GM19099 (cell line): Measurements from ENCODE around the gene SYT5.

Source experiments
- POLR2A ChIP-seq: IDR thresholded peaks from 3 replicates; pipeline ENCODE4 v1.6.1; 2011; ENCODE audit warnings: low read depth; ENCODE audit not compliant: insufficient read length; ENCODE audit errors: extremely low read depth

The SYT5 gene

DNA sequence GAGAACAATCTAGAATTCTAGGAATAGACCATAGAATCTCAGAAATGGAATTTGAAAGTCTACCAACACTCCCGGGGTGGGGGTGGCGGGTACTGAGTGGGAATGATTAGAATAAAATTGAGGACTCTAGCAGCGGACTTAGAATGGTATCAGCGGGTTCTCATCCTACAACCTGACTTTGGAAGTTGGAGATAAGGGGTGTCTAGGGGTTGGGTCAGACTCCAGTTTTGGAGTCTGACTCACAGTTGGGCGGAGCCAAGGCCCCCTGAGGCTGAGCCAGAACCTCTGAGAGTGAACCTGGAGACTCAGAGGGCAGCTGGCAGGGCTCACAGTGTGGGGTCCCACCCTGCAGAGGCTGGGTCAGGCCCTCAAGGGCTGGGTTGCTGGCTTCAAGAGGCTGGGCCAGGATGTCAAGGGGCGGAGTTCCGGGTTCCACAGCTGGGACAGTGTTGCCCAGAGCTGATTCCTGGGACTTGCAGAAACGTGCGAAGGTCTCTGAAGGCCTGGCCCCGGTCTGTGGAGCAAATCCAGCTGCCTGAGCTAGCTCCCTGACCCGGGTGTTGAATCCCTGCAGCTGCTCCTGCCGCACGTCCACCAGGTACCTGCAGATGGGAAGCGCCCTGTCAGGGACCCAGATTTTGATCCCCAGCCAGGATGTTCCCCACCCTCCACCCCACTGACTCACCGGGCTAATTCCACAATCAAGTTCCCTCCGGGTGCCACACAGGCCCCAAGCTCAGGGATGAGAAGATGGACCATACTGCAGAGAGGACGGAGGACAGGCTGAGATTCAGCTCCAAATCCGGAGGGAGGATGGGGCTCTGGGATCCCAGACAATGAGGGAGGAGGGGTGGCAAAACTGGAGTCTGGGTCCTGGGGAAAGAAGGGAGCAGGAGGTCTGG is 21.0 kb downstream of the SYT5 start:
- no peak for TF ChIP-seq POLR2A

DNA sequence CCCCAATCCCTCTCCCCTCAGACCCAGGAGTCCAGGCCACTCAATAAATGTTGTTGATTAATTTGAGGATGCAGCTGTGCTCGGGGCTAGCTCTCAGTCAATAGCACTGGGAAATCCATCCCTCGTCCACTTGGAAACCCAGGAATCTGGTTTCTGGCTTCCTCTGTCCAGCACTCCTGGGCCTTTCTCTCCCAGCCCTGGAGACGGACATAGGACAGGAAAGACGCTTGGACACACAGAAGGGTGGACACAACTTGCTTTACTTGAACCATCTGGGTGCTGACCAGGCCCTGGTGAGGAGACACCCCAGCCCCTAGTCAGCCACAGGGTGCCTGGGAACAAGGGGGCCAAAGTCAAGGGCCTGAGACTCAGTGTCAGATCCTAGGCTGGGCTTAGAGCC is 21.7 kb downstream of the SYT5 start:
- no peak for TF ChIP-seq POLR2A

DNA sequence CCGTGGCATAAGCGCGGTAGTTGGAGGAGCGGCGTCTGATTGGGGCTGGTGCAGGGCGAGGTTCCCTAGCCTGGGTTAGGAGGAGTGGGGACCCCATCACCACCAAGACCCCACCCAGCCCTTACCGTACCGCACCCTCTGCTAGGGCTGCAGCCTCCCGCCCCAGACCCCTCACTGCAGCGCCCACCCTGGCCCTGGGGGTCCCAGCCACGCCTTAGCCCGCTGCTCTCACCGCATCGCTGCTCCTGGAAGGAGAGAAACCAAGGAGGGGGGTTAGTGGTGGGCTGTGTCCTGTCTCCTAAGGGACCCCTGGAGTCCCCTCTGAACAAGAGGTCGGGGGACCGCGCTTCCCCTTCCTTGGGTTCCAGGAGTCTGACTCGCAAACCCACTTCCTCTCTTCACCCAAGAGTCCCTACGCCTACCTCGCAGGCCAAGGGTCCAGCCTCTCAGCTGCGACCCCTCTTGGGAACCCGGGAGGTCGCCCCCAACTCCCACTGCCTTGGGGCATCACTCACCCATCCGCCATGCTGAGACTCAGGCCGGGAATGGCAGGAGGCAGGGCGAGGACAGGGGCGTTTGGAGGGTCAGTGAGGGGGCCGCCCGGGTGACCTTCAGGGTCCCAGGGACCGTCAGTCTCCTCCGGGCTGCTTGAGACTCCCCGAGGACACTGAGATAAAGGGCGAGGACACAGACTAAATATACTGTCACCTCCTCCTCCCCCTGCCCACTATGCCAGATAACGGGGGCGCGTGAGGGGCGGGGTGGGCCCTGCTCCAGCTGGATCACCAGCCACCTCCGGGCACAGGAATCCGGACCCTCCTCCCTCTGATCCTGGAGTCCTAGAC is 22.8 kb downstream of the SYT5 start, which contains the start of gene TNNI3:
TSS of gene TNNI3 (minus strand) at position 669 of the 845 bp plus-strand sequence. CDS start at position 526, 143 bp downstream.
- TF ChIP-seq POLR2A = no peak

DNA sequence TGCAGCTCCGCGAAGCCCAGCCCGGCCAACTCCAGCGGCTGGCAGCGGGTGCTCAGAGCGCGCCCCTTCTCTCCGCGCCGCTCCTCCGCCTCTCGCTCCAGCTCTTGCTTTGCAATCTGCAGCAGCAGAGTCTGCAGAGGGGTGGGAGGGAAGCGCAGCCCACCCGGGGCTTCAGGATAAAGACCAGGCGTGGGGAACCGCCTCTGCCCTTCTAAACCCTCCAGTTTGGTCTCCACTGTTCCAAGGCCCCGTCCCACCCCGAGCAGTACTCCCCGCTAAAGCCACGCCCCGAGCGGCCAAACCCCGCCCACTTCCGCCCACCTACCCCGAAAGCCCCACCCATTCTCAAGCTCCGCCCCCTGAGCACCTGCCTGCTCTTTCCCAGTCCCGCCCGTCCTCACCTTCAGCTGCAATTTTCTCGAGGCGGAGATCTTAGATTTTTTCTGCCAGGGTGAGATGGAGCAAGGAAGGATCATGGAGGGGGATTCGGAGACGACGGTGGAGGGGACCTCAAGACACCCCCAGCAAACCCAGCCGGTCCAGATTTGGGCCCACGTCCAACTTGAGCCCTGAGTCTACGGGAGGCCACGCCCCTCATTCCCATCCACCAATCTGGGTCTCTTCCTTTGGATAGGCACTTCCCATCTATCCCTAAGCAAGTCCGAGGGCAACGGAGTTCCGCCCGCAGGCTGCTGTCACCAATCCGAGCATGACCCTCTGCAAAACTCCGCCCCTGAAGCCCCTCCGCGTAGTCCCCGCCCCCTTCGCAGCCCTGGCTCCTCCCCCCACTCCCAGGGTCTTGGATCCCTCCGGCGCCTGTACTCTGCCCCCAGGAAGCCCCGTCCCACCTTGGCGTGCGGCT is 23.7 kb downstream of the SYT5 start:
- no peak for TF ChIP-seq POLR2A

DNA sequence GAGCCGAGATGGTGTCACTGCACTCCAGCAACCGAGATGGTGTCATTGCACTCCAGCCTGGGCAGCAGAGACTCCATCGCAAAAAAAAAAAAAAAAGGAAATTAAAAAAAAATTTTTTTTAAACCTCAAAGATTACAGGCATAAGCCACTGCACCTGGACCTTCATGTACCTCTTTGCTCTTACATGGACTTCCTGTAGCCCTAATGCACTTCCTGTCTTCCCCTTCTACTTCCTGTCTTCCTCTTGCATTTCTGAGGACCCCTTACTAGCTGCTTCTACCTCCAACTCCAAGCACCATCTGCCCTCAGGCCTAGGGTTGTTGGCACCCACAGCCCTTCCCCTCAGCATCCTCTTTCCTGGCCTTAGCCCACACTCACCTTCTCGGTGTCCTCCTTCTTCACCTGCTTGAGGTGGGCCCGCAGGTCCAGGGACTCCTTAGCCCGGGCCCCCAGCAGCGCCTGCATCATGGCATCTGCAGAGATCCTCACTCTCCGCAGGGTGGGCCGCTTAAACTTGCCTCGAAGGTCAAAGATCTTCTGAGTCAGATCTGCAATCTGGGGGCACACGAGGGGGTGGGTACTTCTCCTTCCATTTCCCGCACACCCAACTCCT is 26.3 kb downstream of the SYT5 start:
- no peak for TF ChIP-seq POLR2A

DNA sequence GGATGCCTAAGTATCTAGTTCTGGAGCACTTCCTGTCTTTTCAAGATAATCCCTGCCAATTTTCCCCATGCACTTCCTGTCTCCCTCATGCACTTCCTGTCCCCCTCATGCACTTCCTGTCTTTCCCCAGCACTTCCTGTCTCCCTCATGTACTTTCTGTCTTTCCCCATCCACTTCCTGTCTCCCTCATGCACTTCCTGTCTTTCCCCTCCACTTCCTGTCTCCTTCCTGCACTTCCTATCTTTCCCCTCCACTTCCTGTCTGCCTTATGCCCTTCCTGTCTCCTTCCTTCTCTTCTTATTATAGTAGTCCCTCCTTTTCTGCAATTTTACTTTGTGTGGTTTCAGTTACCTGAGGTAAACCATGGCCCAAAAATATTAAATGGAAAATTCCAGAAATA is 28.1 kb downstream of the SYT5 start:
- no peak for TF ChIP-seq POLR2A

DNA sequence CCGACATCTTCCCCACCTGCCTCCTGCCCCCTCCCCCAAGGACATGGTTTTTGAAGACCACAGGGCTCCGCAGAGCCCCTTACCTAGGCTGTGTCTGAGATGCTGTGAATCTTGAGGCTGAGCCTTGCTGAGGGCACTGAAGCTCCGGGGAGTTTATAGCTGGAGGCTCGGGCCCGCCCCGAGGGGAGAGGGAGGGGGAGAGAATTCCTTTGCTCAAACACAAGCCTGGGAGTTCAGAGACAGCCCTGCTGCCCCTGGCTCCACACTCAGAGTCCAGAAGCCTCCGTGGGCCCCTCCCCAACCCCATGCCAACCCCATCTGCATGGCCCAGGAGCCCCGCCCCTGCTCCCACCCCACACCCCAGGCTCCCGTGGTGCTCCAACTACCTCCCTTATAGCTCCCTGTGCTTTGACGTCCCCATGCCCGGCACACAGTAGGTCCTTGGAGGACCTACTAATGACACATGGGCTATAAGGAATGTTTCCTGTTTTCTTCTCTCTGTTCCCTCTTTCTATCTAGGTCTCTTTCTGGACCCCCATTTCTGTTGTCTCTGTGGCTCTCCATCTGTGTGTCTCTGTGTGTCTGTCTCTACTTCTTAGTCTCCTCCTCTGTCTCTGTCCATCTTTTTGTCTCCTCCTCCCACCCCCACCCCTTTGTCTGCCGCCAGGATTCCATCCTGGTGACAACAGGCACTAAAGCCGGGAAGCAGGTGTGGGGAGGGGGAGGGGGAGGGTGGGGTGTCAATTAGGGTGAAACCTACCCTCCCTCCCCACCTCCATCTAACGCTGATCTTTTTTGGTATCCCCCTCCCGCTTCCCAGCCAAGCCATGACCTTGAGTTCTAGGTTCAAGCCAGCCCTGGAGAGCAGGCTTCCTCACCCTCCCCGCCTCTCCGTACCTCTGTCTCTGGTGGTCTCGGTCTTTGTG is 30.7 kb downstream of the SYT5 start, which contains the start of gene TNNT1:
TSS of gene TNNT1 (minus strand) at position 129 of the 926 bp plus-strand sequence. CDS start 2,049 bp downstream, outside the sequence.
- TF ChIP-seq POLR2A = no peak

DNA sequence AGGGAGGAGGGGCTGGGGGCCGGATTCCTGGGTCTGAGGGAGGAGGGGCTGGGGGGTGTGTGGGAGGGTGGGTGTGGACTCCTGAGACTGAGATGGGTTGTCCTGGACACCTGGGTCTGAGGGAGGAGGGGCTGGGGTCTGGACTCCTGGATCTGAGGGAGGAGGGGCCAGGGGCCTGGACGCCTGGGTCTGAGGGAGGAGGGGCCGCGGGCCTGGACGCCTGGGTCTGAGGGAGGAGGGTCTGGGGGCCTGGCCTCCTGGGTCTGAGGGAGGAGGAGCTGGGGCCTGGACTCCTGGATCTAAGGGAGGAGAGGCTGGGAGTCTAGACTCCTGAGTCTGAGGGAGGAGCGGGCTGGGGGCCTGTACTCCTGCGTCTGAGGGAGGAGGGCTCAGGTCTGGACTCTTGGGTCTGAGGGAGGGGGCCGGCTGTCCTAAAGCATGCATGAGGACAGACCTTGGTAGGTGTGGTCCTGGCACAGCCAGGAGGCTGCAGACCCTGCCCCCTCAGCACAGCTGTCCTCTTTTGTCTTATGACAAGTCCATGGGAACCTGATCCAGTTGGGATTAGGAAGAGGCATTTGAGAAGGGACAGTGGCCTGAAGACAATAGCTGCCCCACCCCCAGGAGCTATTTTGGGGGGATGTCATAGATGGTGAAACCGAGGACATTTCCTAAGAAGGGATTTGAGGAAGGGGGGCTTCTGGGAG is 32.4 kb downstream of the SYT5 start:
- TF ChIP-seq POLR2A = no peak

DNA sequence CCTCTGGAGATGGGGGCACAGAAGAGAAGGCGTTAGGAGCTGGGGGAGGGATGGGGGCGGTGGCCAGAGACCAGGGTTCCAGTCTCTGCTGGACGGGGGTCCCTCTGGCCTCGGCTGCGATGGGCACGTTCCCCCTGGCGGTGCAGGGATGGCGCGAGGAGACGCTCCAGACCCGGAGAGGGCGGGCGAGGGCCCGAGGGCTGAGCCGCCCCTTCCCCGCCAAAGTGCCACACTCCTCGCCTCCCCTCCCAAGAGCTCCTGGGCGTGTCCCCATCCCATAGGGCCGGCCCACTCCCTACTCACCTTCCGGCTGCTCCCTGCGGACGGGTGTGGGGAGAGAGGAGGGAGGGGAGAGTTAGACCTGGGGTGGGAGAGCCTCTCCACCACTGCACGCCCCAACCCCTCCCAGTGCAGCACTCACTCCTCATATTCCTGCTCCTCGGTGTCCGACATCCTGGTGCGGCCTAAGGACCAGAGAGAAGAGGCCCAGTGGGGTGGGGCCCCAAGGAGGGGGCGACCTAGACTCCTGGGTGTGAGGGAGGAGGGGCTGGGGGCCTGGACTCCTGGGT is 33.3 kb downstream of the SYT5 start:
- TF ChIP-seq POLR2A = no peak

DNA sequence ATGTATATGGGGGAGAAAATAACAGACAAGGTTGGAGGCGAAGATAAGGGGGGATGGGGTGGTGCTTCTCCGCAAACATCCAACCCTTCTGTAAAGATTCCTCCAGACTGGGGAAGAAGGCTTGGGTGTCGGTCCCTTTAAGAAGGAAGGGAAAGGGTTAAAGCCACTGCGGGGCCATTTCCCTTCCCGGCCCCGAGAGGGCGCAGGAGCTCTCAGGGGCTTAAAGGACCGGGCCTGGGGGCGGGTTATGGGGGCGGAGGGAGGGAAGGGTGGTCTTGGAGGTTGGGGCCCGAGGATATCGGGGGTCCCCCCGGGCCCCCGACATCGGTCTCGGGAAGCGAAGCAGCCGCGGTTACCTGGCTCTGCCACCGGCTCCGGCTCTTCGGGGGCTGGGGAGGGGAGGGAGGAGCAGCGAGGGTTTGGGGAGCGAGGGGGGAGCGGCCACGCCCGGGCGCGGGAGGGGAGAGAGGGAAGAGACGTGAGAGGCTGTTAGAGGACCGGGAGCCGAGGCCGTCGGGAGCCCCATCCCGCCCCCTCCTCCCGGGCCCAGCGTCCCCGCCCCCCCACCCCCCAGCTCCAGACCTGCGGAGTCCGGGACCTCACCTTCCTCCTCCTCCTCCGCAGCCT is 33.9 kb downstream of the SYT5 start:
- no peak for TF ChIP-seq POLR2A

DNA sequence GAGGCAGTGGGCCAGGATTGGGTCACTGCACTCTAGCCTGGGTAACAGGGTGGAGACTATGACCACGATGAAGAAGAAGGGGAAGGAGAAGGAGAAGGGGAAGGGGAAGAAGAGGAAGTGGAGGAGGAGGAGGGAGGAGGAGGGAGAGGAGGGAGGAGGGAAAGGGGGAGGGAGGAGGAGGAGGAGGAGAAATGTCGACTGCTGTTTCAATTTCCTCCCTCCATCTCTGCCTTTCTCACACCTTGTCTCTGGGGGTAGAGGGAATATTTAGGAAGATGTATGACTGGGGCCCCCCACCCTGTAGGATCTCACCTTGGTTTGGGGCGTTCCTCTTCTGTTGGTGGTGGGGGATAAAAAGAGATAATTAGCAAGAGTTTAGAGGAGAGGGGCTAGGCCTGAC is 34.9 kb downstream of the SYT5 start:
- no peak for TF ChIP-seq POLR2A

DNA sequence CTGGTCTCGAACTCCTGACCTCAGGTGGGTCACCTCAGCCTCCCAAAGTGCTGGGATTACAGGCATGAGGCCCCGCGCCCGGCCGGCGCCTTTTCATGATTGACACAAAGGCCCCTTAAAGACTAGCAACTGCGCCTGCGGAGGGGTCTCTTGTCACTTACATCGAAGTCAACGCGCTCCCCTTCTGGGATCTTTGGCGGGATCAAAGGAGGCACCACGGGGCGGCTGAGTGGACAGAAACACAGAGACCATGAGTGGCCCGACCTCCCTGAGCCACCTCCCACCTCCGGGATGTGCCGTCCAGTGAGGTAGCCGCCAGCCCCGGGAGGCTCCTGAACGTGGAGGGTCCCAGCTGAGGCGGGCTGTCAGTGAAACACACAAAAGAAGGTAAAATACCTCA is 38.4 kb downstream of the SYT5 start:
- no peak for TF ChIP-seq POLR2A
